Caco-2 (cell line): Measurements from ENCODE around the gene ALG14. TPM values are rescaled to one million over a fixed set of nuclear protein-coding genes. Genes with fewer than 3 reads are reported as not detected.

Experiments used
- BruUV-seq: library from RNA; stranded (reverse); fragments of 400-500 nt; replicated peaks from 2 replicates; lab custom pipeline; 2021; lab: Mats Ljungman, UMichigan
- CTCF ChIA-PET: fragments of 300-600 bp; sonication (Branson Sonifier 250); formaldehyde crosslinking; loops from one replicate; lab custom pipeline; 2022; ENCODE audit warnings: antibody characterized with exemption; lab: Charles Lee
- POLR2A ChIA-PET: fragments of 300-600 bp; sonication (Branson Sonifier 250); formaldehyde crosslinking; loops from one replicate; lab custom pipeline; 2022; ENCODE audit warnings: antibody characterized with exemption; lab: Charles Lee
- DNase-seq, 2 experiments: peaks; one replicate each; pipeline versions ENCODE4 v3.0.0 to v3.0.0-alpha.2; 2020 to 2022
- H3K27me3 ChIP-seq: replicated peaks from 2 replicates; pipeline ENCODE4 v1.6.0; 2011; ENCODE audit warnings: low read length; ENCODE audit not compliant: control insufficient read depth, insufficient read depth
- H3K36me3 ChIP-seq: 2 replicates; pipeline ENCODE4 v1.5.1; 2011; ENCODE audit warnings: low read length; ENCODE audit not compliant: control insufficient read depth, insufficient read depth
- H3K4me1 ChIP-seq: fragments of 250-450 bp; sonication (Bioruptor Pico); 2 replicates; pipeline ENCODE4 v1.5.1; 2020; ENCODE audit warnings: mild to moderate bottlenecking
- H3K4me3 ChIP-seq: 2 replicates; pipeline ENCODE4 v1.5.1; 2011; ENCODE audit warnings: low read depth, mild to moderate bottlenecking, control low read depth, low read length
- H3K9me3 ChIP-seq: fragments of 250-450 bp; sonication (Bioruptor Pico); 2 replicates; pipeline ENCODE4 v1.5.1; 2020; ENCODE audit warnings: mild to moderate bottlenecking, moderate library complexity
- H3K27ac Mint-ChIP-seq: one replicate; pipeline ENCODE4 v1.8.0; 2022; ENCODE audit warnings: mixed read lengths; ENCODE audit not compliant: unreplicated experiment
- H3K27me3 Mint-ChIP-seq: one replicate; pipeline ENCODE4 v1.8.0; 2022; ENCODE audit warnings: mixed read lengths; ENCODE audit not compliant: insufficient read depth, unreplicated experiment
- H3K36me3 Mint-ChIP-seq: one replicate; pipeline ENCODE4 v1.8.0; 2022; ENCODE audit warnings: mild to moderate bottlenecking, mixed read lengths; ENCODE audit not compliant: insufficient read depth, unreplicated experiment
- H3K4me1 Mint-ChIP-seq: one replicate; pipeline ENCODE4 v1.8.0; 2022; ENCODE audit warnings: low read depth, mixed read lengths; ENCODE audit not compliant: unreplicated experiment
- H3K4me3 Mint-ChIP-seq: one replicate; pipeline ENCODE4 v1.8.0; 2022; ENCODE audit warnings: mild to moderate bottlenecking, moderate library complexity, mixed read lengths; ENCODE audit not compliant: unreplicated experiment
- H3K9me3 Mint-ChIP-seq: one replicate; pipeline ENCODE4 v1.8.0; 2022; ENCODE audit warnings: mixed read lengths; ENCODE audit not compliant: unreplicated experiment
- intact Hi-C: fragments of 100-400 bp; cut with micrococcal nuclease; formaldehyde crosslinking; loops from one replicate; pipeline ENCODE4 v1.10.0; 2022; ENCODE audit not compliant: unreplicated experiment
- total RNA-seq: library from RNA; stranded (reverse); gene quantifications from 2 replicates; pipeline ENCODE4 v1.2.3, GENCODE V29; 2022
- TF ChIP-seq, protein P1 (sequence below), 2 experiments: fragments of 200-600 bp in 1 of 2; IDR thresholded peaks; 1 replicate in 1 of 2; 2 replicates in 1 of 2; pipeline versions ENCODE4 v1.5.1 to v1.8.0; 2011 to 2022; ENCODE audit warnings: antibody characterized with exemption in 1 of 2, control low read depth in 1 of 2, inconsistent platforms in 1 of 2, low read depth in 1 of 2, low read length in 1 of 2, mild to moderate bottlenecking in 1 of 2, moderate library complexity in 1 of 2; ENCODE audit not compliant: insufficient read depth in 1 of 2, severe bottlenecking in 1 of 2, unreplicated experiment in 1 of 2

The ALG14 gene
- total RNA-seq, 1 experiment from 2014 or later: 4.5 TPM

DNA sequence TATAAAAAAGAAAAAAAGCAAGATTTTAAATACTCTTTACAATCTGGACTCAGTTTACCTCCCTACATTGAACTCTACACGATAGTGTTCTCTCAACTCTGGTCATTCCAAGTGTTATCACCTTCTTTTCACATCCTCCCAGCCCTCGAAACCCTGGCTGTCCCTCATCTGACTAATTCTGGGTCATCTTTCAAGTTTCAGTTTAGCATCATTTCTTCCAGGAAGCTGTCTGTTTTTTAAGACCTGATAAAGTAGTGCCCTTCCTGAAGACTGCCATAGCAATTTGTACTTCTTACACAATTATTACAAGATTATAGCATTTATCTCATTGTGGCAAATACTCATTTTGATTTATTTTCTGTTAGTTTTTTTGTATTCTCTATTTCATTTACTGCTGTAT, 1.2 kb downstream of the ALG14 start:
- peaks cover 18% of the 10 kb centered on the region for H3K4me1 Mint-ChIP-seq
- POLR2A ChIA-PET: interaction anchor here (0.6 kb wide), 1 partner anchor 162 kb away, joined by 4 read pairs; no protein-coding TSS in a partner anchor
- peak overlapping the region; percentile 95 for H3K27ac Mint-ChIP-seq
- CTCF ChIA-PET: no interaction called here
- Histone ChIP-seq H3K27me3 (no peaks in the 10 kb centered on the region), H3K4me3 (no peak overlapping the region), H3K9me3 (no peaks in the 10 kb centered on the region), H3K36me3 (no peaks in the 10 kb centered on the region), H3K4me1 (peaks cover 35% of the 10 kb centered on the region)
- peak overlapping the region; percentile 99 for H3K4me3 Mint-ChIP-seq
- no TSS peak for BruUV-seq
- intact Hi-C loops: no loop called here
- peaks cover 13% of the 10 kb centered on the region for H3K36me3 Mint-ChIP-seq
- DNase-seq: no peak
- TF ChIP-seq, protein P1, sequence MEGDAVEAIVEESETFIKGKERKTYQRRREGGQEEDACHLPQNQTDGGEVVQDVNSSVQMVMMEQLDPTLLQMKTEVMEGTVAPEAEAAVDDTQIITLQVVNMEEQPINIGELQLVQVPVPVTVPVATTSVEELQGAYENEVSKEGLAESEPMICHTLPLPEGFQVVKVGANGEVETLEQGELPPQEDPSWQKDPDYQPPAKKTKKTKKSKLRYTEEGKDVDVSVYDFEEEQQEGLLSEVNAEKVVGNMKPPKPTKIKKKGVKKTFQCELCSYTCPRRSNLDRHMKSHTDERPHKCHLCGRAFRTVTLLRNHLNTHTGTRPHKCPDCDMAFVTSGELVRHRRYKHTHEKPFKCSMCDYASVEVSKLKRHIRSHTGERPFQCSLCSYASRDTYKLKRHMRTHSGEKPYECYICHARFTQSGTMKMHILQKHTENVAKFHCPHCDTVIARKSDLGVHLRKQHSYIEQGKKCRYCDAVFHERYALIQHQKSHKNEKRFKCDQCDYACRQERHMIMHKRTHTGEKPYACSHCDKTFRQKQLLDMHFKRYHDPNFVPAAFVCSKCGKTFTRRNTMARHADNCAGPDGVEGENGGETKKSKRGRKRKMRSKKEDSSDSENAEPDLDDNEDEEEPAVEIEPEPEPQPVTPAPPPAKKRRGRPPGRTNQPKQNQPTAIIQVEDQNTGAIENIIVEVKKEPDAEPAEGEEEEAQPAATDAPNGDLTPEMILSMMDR (IDR thresholded peaks at IDR 0.05; ENCODE audit: insufficient read depth in 1 of 2, low read depth in 1 of 2, low read length in 1 of 2, severe bottlenecking in 1 of 2, unreplicated experiment in 1 of 2): no peak
- H3K27me3 Mint-ChIP-seq: no peaks in the 10 kb centered on the region
- H3K9me3 Mint-ChIP-seq: no peaks in the 10 kb centered on the region

GRCh38 chr1:95069710-95070093, 3.0 kb downstream of the ALG14 start:
- no peaks in the 10 kb centered on the region for H3K36me3 ChIP-seq
- peaks cover 35% of the 10 kb centered on the region for H3K4me1 ChIP-seq
- peak; percentile 21 to 42 for DNase-seq
- Mint-ChIP-seq H3K4me1 (peaks cover 24% of the 10 kb centered on the region), H3K27ac (peak overlapping the region; percentile 89), H3K27me3 (no peaks in the 10 kb centered on the region), H3K9me3 (no peaks in the 10 kb centered on the region), H3K36me3 (peaks cover 13% of the 10 kb centered on the region), H3K4me3 (peak overlapping the region; percentile 56)
- intact Hi-C loops: loop anchor here (1.0 kb wide), 1 partner anchor 53 kb away; no protein-coding TSS in a partner anchor
- H3K4me3 ChIP-seq: no peak overlapping the region
- H3K9me3 ChIP-seq: no peaks in the 10 kb centered on the region
- TF ChIP-seq, protein P1 (IDR thresholded peaks at IDR 0.05; ENCODE audit: insufficient read depth in 1 of 2, low read depth in 1 of 2, low read length in 1 of 2, severe bottlenecking in 1 of 2, unreplicated experiment in 1 of 2): no peak
- BruUV-seq: no TSS peak
- CTCF ChIA-PET: interaction anchor here (1.5 kb wide), 1 partner anchor 164 kb away, joined by 6 read pairs; the partner anchor contains the start of gene RWDD3
- POLR2A ChIA-PET: interaction anchor here (1.2 kb wide), 1 partner anchor 47 kb away, joined by 4 read pairs; the partner anchor contains the start of gene TLCD4
- H3K27me3 ChIP-seq: no peaks in the 10 kb centered on the region

DNA sequence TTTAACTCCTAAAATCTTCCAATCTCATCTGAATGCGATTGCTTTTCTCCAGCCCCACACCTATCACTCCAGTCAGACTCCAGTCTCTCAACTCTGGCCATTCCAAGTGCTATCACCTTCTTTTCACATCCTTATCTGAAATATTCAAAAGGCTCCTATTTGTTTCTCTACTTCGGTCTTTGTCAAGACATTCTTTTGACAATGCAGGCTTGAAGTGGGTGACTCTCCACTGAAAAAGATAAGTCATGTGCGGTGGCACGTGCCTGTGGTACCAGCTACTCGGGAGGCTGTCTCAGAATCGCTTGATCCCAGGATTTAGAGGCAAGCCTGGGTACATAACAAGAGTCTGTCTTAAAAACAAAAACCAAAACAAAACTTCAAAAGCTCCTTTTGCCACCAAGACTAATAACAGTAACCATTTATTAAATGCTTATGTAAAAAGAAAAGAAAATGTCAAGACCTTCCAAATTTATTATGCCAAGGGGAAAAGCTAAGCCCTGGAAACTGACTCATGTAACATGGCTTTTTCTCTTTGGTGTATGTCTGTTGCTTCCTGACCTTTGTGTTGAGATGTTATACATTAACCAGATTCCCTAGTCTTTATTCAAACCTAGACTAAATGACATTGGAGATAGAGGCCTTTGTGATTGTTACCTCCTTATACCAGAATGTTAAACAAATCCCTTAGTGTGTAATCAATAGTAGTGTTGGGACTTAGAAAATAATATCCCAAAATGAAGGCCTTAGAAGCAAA, 3.6 kb downstream of the ALG14 start:
- TF ChIP-seq, protein P1 (IDR thresholded peaks at IDR 0.05; ENCODE audit: insufficient read depth in 1 of 2, low read depth in 1 of 2, low read length in 1 of 2, severe bottlenecking in 1 of 2, unreplicated experiment in 1 of 2): no peak
- Mint-ChIP-seq H3K9me3 (no peaks in the 10 kb centered on the region), H3K27ac (peak overlapping the region; percentile 89), H3K4me3 (peak overlapping the region; percentile 56), H3K27me3 (no peaks in the 10 kb centered on the region), H3K36me3 (peaks cover 16% of the 10 kb centered on the region), H3K4me1 (peaks cover 24% of the 10 kb centered on the region)
- Histone ChIP-seq H3K4me1 (peaks cover 35% of the 10 kb centered on the region), H3K27me3 (no peaks in the 10 kb centered on the region), H3K36me3 (no peaks in the 10 kb centered on the region), H3K9me3 (no peaks in the 10 kb centered on the region), H3K4me3 (no peak overlapping the region)
- intact Hi-C loops: loop anchor here (1.0 kb wide), 1 partner anchor 53 kb away; no protein-coding TSS in a partner anchor
- ChIA-PET CTCF (interaction anchor here (1.5 kb wide), 1 partner anchor 165 kb away, joined by 6 read pairs; the partner anchor contains the start of gene RWDD3), POLR2A (interaction anchor here (1.2 kb wide), 1 partner anchor 48 kb away, joined by 4 read pairs; the partner anchor contains the start of gene TLCD4)
- no TSS peak for BruUV-seq
- peak; percentile 65 to 71 for DNase-seq
